ENCODE results near the gene NKG7.

GRCh38 chr19:51327066-51328001 lies 45.1 kb downstream of the NKG7 start:
- peak in 1 of 2 donors; percentile 16 for TF ChIP-seq CTCF (IDR thresholded peaks at IDR 0.05)
- no peak for TF ChIP-seq EP300 (IDR thresholded peaks at IDR 0.05)
- TF ChIP-seq POLR2AphosphoS5 (IDR thresholded peaks at IDR 0.05), result no peak
- TF ChIP-seq POLR2A (IDR thresholded peaks at IDR 0.05), result no peak

All from suprapubic skin (tissue), 4 donors.